Stimulated activated CD4-positive, alpha-beta T cell treated with anti-CD3 and anti-CD28 coated beads, Interleukin-1b, Interleukin-23, amount 100 ng/mL, for 1 hour (primary cell): Measurements from ENCODE around the gene PHLDB2.

Experiments used
- DNase-seq, 2 donors: peaks; one replicate each; pipeline ENCODE4 v3.0.0-alpha.2; 2020; ENCODE audit warnings: low read depth in 2 of 2

PHLDB2 gene

DNA sequence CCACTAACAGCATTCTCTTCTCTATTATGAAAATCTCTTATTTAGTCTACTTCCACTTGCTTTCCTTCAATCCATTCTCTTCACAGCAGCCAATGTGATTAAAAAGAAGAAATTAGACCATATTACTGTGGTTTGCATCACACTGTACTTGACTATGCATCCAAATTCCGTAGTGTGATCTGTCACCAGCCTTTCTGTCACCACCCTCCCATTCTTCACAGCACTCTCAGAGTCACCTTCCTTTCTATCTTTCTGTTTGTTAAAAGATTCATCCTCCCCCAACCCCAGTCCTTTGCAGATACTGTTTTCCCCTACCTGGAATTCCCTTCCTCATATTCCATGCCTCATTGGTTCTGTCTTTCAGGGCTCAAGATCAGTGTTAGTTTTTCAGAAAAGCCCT lies 64.7 kb downstream of the PHLDB2 start:
- DNase-seq = no peak

DNA sequence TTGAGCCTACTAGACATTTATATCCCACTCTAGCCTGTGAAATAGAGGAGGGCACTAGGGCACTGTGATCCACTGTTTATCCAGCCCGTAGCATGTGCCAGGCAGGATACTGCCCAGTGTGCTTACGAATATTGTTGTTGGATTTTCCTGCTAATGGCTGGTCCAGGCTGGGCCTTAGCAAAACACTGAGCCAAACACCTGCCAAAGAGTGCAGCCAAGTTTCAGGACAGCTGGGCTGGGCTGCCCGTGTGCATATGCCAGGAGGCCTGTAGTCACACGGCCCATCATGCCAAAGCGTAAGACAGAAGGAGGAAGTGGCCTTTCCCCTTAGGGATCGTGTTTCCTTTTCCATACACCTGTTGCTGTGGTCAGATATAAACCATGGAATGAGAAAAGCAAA lies 65.2 kb downstream of the PHLDB2 start:
- DNase-seq = no peak

DNA sequence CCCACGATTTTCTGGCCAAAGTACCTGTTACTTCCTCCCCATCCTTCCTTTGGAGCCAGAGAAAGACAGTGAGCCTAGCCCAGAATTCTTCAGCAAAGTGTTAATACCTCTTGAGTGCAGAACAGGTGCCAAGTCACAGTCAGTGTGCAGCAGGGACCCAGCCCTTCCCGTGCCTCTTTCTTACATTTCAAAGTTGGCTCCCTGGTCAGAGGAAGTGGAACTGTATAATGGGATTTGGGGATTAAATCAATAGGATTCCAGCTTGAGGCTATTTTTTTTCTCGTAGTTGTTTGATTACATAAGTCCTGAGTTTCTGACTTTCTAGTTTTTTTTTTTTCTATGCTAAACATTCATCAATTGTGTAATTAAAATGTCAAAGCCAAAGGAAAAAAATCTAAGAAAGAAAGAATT lies 67.2 kb downstream of the PHLDB2 start:
- no peak for DNase-seq

DNA sequence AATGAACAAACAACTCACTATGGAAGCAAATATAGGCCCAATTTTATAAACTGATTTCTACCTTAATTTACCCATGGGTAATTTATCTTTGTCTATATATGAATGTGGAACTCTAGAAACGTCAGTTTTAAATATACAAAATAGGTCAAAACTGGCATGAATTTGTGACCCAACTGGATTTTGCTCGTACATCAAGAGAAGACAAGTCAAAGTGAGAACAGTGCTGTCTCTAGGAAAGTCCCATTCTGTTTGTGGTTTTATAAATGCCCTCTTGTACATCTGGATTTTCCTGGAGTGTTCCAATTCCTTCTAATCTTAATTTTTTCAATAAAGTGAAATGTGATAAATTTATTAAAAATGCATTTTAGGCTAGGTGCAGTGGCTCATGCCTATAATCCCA lies 69.5 kb downstream of the PHLDB2 start:
- no peak for DNase-seq

DNA sequence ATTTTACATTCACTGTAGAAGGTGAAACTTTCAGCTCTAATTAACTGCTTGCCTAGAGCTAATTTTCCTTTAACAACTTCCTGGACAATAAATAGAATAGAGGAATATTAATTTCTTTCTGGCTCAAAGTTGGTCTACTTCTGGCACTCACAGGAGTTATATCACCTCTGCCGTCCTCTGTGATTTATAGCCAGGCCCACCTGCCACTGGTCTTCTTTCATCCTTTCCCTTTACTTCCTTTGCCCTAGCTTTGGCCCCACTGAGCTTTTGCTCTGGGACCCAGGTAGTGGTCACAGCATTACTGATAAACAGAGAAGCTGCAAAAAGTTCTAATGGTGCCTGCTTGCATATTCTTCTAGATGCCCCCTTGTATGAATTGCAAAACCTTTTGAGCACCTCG lies 70.4 kb downstream of the PHLDB2 start:
- DNase-seq = no peak

DNA sequence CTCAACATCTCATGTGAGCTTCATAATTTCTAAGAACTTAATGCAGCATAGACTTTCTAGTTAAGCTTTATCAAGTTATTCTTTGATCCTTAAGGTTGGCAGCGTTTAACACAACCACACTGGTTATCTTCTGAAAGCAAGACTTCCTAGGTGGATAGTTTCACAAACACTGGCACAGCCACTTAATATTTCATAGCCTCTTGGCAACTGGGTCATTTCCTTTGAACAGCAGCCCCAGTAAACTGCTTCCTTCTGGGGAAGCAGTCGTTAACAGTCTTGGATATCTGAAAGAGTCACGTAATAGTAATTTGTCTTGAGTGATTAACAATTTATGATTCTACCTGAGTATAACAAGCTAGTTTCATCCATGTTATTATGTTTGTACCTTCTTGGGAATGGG lies 73.9 kb downstream of the PHLDB2 start:
- no peak for DNase-seq

DNA sequence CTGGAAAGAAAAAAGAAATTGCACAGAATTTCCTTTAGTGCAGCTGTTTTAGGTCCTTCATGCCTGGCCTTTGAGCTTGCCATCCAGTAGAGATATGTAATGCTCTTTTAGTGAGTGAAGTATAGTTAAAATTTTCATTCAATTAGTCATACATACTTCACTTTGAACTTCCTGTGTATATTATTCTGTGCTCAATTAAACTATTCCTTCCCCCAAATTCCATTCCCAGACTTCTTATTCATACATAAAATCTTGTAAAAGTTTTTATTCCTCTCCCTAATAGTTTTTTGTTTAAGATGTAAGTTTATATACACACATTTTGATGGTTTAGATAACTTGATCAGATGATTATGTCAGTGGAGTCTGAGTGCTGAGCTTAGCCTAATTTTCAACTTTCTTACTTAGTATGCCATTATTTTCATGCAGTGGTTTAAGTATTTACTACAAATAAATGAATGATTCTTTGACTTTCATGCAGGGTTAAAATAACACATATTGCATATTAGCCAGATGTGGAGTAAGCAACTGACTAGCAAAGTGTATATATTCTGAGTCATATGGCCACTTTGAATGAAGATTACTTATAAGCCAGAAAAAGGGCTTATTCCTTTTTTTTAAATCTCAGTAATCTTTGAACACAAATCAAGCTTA lies 77.3 kb downstream of the PHLDB2 start:
- DNase-seq = no peak

DNA sequence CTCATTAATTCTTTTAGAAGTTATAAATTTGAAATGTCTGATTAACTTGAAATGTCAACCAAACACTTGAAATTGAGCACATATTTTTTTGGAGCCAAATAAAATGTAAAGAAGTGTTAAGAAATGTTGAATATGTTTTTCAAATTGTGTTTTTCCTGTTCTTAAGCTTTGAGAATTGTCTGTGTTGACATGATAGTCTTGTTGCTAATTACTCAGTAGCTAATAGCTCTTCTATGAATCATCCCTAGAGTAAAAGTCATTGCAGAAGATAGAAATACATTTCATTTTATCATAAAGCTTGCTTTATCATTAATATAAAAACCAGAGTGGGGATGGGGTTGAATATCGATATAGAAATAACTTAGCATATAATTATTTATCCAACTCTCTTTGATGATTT lies 77.9 kb downstream of the PHLDB2 start:
- no peak for DNase-seq

DNA sequence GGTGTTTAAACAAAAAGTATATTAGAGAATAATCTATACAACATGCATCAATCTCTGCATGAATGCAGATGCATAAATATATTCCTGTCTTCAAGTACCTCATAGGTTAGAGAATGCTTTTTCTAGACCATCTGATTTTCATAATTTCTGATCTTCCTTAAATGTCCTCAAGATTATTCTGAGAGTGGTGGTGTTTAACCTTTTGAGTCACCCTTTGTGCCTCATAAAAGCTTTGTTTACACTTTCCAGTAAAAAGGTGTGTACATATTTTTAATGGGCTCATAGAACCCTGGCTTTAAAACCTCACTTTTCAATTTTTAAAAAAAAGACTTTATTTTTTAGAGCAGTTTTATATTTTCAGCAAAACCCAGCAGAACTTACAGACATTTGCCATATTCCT lies 78.8 kb downstream of the PHLDB2 start:
- no peak for DNase-seq

DNA sequence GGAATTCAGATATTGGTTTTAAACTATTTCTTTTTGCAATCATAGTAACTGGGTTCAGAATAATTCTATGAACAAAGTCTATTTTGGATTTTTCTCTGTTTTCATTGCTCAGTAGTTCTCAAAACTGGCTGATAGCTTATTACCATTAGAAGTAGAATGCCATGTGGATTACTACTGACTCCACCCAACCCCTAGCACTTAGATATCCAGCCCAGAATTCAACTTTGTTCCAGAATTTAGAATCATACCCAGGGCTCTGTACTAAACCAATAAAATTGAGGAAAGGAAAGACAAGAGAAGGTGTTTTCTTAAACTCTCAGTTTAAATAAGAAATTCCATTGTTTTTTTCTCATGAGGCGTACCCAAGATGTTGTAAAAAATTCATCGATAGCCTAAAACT lies 80.8 kb downstream of the PHLDB2 start:
- DNase-seq = no peak

DNA sequence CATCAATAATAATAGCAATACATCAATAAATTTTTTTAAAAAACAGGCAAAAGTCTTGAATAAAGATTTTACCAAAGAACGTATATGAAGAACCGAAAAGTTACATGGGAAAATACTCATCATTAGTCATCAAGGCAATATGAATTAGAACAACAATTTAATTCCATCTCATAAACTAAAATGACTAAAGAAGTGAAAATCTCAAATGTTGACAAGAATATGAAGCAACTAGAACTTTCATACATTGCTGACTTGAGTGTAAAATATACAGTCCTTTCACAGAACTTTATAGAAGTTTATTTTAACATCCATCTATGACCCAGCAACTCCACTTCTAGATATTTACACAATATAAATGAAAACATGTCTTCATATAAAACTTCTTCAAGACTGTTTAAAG lies 84.5 kb downstream of the PHLDB2 start:
- no peak for DNase-seq

DNA sequence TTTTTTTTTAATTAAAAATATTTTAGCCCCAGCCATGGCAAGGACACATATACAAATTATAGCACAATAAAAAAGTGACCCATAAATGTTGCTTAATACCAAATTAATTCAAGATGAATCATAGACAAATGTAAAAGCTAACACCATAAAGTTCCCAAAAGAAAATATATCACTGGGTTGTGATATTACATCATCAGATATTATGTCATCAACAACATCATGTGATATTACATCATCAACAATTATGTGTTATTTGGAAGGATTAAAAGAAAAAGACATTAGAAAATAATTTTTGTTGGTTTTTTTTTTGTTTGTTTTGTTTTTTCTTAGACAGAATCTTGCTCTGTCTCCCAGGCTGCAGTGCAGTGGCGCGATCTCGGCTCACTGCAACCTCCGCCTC lies 85.3 kb downstream of the PHLDB2 start:
- DNase-seq = no peak

DNA sequence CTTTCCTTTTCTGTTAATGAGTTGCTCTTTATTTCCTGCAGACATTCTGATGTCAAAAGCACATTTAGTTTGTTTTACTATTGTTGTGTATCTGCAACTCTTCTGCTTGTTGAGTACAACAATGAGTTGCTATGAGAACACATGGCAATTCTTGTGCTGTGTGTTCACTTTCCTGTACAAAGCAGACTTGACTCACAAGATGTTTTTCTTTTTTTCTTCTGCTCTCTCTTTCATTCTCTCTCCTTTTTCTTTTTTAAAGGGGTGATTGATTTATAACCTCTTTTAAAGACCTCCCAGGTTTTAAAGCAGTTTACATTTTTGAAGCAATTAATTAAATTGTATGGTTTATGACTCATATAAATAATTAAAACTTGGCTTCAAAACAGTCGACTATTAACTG lies 88.2 kb downstream of the PHLDB2 start:
- no peak for DNase-seq

DNA sequence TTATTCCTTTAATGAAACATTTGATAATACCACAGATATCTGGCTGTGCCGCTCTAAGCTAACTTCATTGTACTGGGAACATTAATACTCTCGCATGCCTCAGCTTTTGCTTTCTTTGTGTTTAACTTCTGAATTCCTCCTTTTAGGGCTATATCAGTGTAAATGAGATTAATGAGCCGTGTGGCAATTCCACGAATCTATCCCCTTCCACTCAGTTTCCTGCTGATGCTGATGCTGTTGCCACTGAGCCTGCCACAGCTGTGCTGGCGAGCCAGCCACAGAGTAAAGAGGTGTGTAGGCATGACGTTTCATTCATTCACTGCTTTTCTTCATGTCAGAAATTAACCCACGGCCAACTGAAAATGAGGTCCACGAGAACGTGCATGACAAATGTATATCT lies 89.7 kb downstream of the PHLDB2 start:
- DNase-seq = no peak

DNA sequence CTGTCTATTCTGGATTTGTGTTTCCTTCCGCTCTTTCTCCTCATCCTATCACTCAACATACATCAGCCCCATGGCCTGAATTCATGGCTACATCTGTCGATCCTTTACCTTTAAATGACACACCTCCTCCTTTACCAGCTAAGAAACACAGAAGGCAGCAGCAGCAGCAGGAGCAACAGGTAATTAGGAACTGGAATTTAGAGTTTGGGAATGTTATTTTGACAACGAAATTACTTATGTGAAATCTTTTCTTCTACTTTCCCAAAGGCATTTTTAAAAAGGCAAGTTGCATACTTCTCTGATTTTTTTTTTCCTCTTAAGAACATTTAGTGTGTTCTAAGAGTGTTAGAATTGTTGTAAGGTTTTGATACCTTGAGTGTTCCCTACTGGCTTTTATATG lies 90.6 kb downstream of the PHLDB2 start:
- DNase-seq = no peak

DNA sequence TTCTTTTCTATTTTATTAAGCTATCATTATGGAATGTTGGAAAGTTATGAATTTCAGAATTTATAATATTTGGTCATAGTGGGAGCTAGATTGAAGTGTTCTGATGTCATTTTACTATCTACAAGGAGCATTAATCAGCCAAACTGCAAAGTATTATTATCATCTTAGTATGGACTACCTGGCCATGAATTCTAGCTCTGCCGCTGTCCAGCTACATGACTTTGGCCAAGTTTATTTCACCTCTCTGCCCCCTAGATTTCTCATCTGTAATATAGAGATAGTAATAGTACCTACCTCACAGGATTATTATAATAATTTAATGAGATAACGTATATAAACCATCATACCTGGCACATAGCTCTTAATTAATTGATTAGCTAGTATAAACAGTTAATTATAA lies 92.0 kb downstream of the PHLDB2 start:
- no peak for DNase-seq

DNA sequence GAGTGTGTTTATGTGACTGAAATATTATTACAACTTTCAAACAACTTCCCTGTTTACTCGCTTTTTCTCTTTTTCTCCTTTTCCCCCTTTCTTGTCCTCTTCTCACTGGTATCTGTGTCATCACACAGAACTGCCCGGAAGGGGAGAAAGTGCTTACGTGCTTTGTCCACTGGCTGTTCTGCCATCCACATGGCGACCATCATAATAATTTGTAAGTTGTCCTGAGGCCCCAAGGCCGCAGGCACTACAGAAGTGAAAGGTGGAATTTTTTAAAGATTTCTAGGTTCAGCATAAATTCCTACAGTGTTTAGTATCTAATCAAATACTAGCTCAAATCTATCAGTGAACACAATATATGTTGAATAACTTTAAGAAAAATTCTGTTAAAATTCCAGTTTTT lies 93.0 kb downstream of the PHLDB2 start:
- no peak for DNase-seq

DNA sequence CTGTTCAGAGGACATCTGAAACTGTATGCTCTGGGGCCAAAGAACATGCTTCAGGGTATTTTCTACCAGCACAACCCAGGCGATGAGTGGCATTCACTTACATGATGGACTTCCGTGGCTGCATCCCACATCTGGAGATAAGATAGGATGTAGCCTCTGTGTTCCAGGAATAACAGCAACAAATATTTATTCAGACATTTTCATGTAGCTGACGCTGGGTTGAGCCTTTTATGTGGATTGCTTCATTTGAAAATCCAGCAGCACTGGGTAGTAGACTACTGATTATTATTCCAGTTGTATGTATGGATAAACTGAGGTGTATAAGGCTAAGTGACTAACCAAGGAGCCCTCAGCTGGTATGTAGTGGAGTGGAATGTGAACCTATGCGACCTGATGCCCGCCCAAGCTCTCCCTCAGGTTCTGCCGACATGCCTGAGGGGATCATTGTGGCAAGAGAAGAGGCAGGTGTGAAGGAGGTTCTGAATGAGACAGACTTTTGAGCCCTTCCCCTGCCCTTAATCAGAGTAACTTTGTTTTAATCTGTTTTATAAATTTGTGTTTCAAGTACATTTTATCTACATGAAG lies 93.9 kb downstream of the PHLDB2 start:
- no peak for DNase-seq

DNA sequence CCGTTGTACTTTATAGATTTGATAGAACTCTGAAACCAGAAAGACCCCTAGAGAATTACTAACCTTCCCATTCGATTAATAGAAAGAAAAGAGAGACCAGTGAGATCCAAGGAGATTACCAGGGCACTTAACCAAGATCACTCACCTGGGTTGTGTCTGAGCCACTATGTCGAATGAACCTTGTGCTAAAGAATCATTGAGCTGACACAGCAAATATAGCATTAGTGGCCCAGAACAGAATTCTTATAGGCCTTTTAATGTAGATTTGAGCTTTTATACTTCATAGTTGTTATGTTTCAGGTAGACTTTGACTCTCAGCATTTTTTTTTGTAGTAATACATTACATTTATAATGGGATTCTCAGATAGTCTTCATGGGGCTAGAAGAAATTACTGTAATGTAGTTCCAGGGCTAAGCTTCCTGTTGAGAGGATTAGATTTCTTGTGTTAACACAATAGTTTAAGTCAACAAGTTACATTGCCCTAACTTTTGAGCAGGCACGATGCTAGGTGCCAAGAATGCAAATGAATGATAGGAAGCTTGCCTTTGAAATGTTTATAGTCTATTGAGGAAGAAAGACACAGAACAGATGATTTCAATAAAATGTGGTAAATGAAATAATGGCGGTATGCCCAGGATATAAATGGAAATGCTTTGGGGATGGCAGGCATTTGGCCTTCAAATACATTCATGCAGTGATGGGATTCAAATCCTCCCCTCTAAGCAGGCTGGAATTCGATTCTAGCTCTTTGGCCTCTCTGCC lies 95.3 kb downstream of the PHLDB2 start:
- DNase-seq = no peak

DNA sequence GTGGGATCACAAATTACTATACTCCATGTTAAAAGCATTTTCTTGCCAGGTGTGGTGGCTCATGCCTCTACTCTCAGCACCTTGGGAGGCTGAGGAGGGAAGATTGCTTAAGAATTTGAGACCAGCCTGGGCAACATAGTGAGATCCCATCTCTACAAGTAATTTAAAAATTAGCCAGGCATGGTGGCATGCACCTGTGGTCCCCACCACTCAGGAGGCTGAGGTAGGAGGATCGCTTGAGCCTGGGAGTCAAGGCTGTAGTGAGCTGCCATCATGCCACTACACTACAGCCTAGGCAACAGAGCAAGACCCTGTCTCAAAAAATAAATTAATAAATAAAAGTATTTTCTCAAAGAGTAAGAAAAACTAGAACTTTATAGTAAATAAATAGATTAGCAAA lies 96.8 kb downstream of the PHLDB2 start:
- no peak for DNase-seq

DNA sequence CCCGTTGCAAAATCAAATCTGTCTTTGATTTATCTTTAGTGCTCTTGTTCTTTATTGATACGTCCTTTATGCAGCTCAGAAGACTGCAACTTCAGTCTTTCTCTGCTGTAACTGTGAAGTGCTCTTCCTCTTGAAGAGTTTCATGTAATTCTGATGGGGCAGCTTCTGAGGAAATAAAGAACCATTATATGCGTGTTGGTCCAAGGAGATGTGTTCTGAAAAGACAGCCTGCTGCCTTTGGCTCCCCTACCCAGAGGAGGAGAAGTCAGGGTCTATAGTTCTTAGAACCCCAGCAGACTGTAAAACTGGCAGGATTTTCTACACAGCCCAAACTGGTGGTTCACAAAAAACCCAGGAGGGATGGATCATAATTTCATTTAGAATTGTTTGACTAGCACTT lies 97.4 kb downstream of the PHLDB2 start:
- no peak for DNase-seq

DNA sequence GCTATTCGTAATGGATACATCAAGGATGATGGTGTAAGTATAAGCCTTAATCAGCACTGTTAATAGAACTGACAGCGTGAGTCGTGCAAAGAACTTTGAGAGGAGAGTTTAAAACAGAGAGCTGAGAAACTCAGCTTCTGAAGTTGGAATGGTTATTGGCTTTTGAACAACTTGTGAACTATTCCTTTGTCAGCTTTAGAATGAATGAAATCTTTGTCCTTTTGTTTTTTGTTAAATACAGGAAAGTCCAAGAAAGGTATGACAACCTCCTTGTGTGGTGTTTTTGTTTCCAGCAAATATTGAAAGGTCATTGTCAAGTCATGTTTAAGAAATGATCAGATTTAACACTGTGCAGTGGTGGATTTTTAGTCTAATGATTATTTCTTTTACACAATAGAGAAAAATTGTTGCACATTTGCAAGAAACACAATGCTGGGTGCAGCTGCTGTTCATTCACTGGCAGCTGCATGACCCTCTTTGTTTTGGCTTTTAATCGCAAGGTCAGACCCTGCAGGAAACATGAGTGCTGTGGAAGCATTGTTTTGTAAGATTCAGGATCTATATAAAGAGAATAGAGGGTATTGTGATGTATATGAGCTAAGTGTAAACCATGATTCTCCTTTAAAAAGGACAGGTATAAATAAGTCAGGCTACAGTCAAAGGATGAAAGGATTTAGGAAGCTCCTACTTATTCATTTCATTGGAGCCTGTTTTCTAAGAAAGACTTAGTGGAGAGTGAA lies 98.1 kb downstream of the PHLDB2 start:
- DNase-seq = no peak
